Measurements from ENCODE around the gene SLC7A10.

SLC7A10 gene

GRCh38 chr19:33159149-33159548 lies 66.5 kb downstream of the SLC7A10 start:
- DNase-seq (ENCODE audit: low read depth): no peak
- H3K4me3 ChIP-seq (ENCODE audit: control insufficient read depth, low read depth, low read length): no peak overlapping the region
- no peak for TF ChIP-seq CTCF (IDR thresholded peaks at IDR 0.05; ENCODE audit: control insufficient read depth, insufficient read depth, low read depth, low read length, missing control alignments)

Measured in AG09309 (cell line).